Smooth muscle cell (in vitro differentiated cells): Measurements from ENCODE around the gene ADAMTS3. TPM values are rescaled to one million over a fixed set of nuclear protein-coding genes. Genes with fewer than 3 reads are reported as not detected.
"Not testable (repeated sequence)": the region's sequence is repeated elsewhere in the genome, so short reads cannot be mapped to it uniquely, and the experiment has no call there.

Experiments used
- DNase-seq: peaks from one replicate; lab custom pipeline; 2025; ENCODE audit not compliant: unreplicated experiment; lab: John Stamatoyannopoulos, UW
- H2AFZ ChIP-seq: fragments of 200-600 bp; sonication (generic); 2 replicates; pipeline ENCODE4 v1.6.0; 2016; ENCODE audit warnings: antibody characterized with exemption, low read depth, mild to moderate bottlenecking
- H3F3A ChIP-seq: fragments of 200-600 bp; sonication (generic); 2 replicates; pipeline ENCODE4 v1.6.0; 2017; ENCODE audit warnings: antibody characterized with exemption, low read depth
- H3K27ac ChIP-seq: fragments of 200-600 bp; sonication (generic); 2 replicates; pipeline ENCODE4 v1.5.1; 2016; ENCODE audit warnings: low read depth, mild to moderate bottlenecking
- H3K27me3 ChIP-seq: fragments of 200-600 bp; sonication (generic); 2 replicates; pipeline ENCODE4 v1.6.1; 2016; ENCODE audit warnings: low read depth, mild to moderate bottlenecking
- H3K36me3 ChIP-seq: fragments of 200-600 bp; sonication (generic); 2 replicates; pipeline ENCODE4 v1.5.1; 2016; ENCODE audit warnings: low read depth
- H3K4me1 ChIP-seq: fragments of 200-600 bp; sonication (generic); 2 replicates; pipeline ENCODE4 v1.5.1; 2016; ENCODE audit warnings: low read depth
- H3K4me2 ChIP-seq: fragments of 200-600 bp; sonication (generic); 2 replicates; pipeline ENCODE4 v1.6.0; 2016; ENCODE audit warnings: mild to moderate bottlenecking
- H3K4me3 ChIP-seq: fragments of 200-600 bp; sonication (generic); 2 replicates; pipeline ENCODE4 v1.5.1; 2016; ENCODE audit warnings: mild to moderate bottlenecking
- H3K79me2 ChIP-seq: fragments of 200-600 bp; sonication (generic); 2 replicates; pipeline ENCODE4 v1.6.0; 2016; ENCODE audit warnings: low read depth, mild to moderate bottlenecking
- H3K9ac ChIP-seq: fragments of 200-600 bp; sonication (generic); 2 replicates; pipeline ENCODE4 v1.6.0; 2016; ENCODE audit warnings: low read depth
- H3K9me3 ChIP-seq: fragments of 200-600 bp; sonication (generic); replicated peaks from 2 replicates; pipeline ENCODE4 v1.5.1; 2016; ENCODE audit warnings: low read depth
- H4K20me1 ChIP-seq: fragments of 200-600 bp; sonication (generic); 2 replicates; pipeline ENCODE4 v1.6.0; 2016; ENCODE audit warnings: low read depth
- CTCF ChIP-seq: fragments of 200-600 bp; sonication (generic); IDR thresholded peaks from 2 replicates; pipeline ENCODE4 v1.5.1; 2017; ENCODE audit warnings: borderline replicate concordance, mild to moderate bottlenecking, antibody characterized with exemption; ENCODE audit not compliant: insufficient read depth, poor library complexity, severe bottlenecking
- WGBS: methylation state at CpG from one replicate; pipeline ENCODE4 v1.1.7; 2016; ENCODE audit warnings: low lambda C conversion rate; 5-methylcytosine and 5-hydroxymethylcytosine counted together
- polyA plus RNA-seq: library from polyadenylated mRNA; unstranded; fragments of >200 nt; fragmentation: Nextera tagmentation; extraction: Ambion mirVana; gene quantifications from 2 replicates; pipeline ENCODE4 v1.2.1, GENCODE V29; 2016
- total RNA-seq: library from RNA; depleted of rRNA; stranded (reverse); fragments of >200 nt; gene quantifications from 2 replicates; pipeline ENCODE4 v1.2.3, GENCODE V29; 2014

Gene ADAMTS3
- total and polyA plus RNA-seq, 2 experiments from 2014 or later = 0.15 to 2.2 TPM

- Histone ChIP-seq H3K79me2 (no peaks in the 10 kb centered on the region), H3K27ac (no peak overlapping the region), H3K9ac (no peak overlapping the region), H3F3A (no peaks in the 10 kb centered on the region), H3K4me3 (no peak overlapping the region), H3K27me3 (no peaks in the 10 kb centered on the region), H2AFZ (no peak overlapping the region), H3K4me1 (no peaks in the 10 kb centered on the region), H4K20me1 (no peaks in the 10 kb centered on the region), H3K9me3 (no peaks in the 10 kb centered on the region), H3K36me3 (no peaks in the 10 kb centered on the region), H3K4me2 (no peak overlapping the region)
- DNase-seq = no peak
- 62% methylated on average over 3 of the region's 3 CpGs for WGBS
- no peak for TF ChIP-seq CTCF
These were observed 13.6 kb downstream of the ADAMTS3 start for GRCh38 chr4:72555377-72555831.

- Histone ChIP-seq H3K27me3 (no peaks in the 10 kb centered on the region), H4K20me1 (no peaks in the 10 kb centered on the region), H3K79me2 (no peaks in the 10 kb centered on the region), H3K4me1 (no peaks in the 10 kb centered on the region), H3K9me3 (no peaks in the 10 kb centered on the region), H3K27ac (no peak overlapping the region), H3K36me3 (no peaks in the 10 kb centered on the region), H2AFZ (no peak overlapping the region), H3F3A (no peaks in the 10 kb centered on the region), H3K4me2 (no peak overlapping the region), H3K9ac (no peak overlapping the region), H3K4me3 (no peak overlapping the region)
- no peak for DNase-seq
- TF ChIP-seq CTCF = no peak
- 70% methylated on average over 1 of the region's 1 CpG for WGBS
These were observed 15.3 kb downstream of the ADAMTS3 start for GRCh38 chr4:72553540-72554337.

- no peak overlapping the region for H3K4me3 ChIP-seq
- H3K36me3 ChIP-seq = no peaks in the 10 kb centered on the region
- H2AFZ ChIP-seq = no peak overlapping the region
- H3K9me3 ChIP-seq = no peaks in the 10 kb centered on the region
- WGBS = 76% methylated on average over 2 of the region's 2 CpGs
- H3K27ac ChIP-seq = no peak overlapping the region
- H3K9ac ChIP-seq = no peak overlapping the region
- no peaks in the 10 kb centered on the region for H4K20me1 ChIP-seq
- no peaks in the 10 kb centered on the region for H3K79me2 ChIP-seq
- no peak for DNase-seq
- H3F3A ChIP-seq = no peaks in the 10 kb centered on the region
- H3K27me3 ChIP-seq = no peaks in the 10 kb centered on the region
- no peak overlapping the region for H3K4me2 ChIP-seq
- no peak for TF ChIP-seq CTCF
- no peaks in the 10 kb centered on the region for H3K4me1 ChIP-seq
These were observed 16.6 kb downstream of the ADAMTS3 start for GRCh38 chr4:72552447-72552846.

GRCh38 chr4:72546456-72546855 lies 22.6 kb downstream of the ADAMTS3 start:
- Histone ChIP-seq H3K4me1 (no peaks in the 10 kb centered on the region), H3K9ac (no peak overlapping the region), H3K4me2 (no peak overlapping the region), H3K79me2 (no peaks in the 10 kb centered on the region), H4K20me1 (no peaks in the 10 kb centered on the region), H3K27ac (no peak overlapping the region), H3F3A (no peaks in the 10 kb centered on the region), H3K27me3 (no peaks in the 10 kb centered on the region), H3K4me3 (no peak overlapping the region), H3K36me3 (no peaks in the 10 kb centered on the region), H3K9me3 (no peaks in the 10 kb centered on the region), H2AFZ (no peak overlapping the region)
- TF ChIP-seq CTCF = no peak
- 74% methylated on average over 1 of the region's 1 CpG for whole genome bisulfite sequencing
- DNase-seq = no peak

- not testable (repeated sequence) for DNase-seq, H3K27me3 ChIP-seq, H3K27ac ChIP-seq, H3F3A ChIP-seq, H3K9ac ChIP-seq, H3K4me3 ChIP-seq, H4K20me1 ChIP-seq, H3K79me2 ChIP-seq, H3K36me3 ChIP-seq, H2AFZ ChIP-seq, H3K4me2 ChIP-seq, H3K4me1 ChIP-seq, H3K9me3 ChIP-seq
- WGBS = 85% methylated on average over 1 of the region's 1 CpG
These were observed 28.3 kb downstream of the ADAMTS3 start for GRCh38 chr4:72540694-72541093.
